ENCODE measurements around the gene FN3K.
"Not testable (repeated sequence)": the region's sequence is repeated elsewhere in the genome, so short reads cannot be mapped to it uniquely, and the experiment has no call there.

Gene FN3K

DNA sequence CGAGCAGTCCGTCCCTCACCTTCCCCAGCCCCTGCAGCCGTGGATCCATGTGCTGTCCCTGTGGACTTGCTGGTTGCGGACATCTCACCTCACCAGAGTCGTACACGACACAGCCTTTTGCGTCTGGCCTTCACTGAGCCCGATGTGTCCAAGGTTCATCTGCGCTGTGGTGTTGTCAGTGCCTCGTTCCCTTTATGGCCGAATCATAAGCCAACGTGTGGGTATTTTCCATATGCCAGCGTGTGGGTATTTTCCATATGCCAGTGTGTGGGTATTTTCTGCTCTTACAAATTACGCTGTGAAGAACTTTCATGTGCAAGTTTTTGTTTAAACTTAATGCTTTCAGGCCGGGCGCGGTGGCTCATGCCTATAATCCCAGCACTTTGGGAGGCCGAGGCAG lies 48.1 kb downstream of the FN3K start:
- no peak overlapping the region for H3K27ac ChIP-seq (ENCODE audit: low read depth, low read length)
- no peaks in the 10 kb centered on the region for H3K9me3 ChIP-seq (ENCODE audit: insufficient read depth, low read length)
- H3K36me3 ChIP-seq (ENCODE audit: low read length), result no peaks in the 10 kb centered on the region
- H3K4me2 ChIP-seq (ENCODE audit: low read depth, low read length, poor library complexity, severe bottlenecking), result no peak overlapping the region
- TF ChIP-seq, protein P1, sequence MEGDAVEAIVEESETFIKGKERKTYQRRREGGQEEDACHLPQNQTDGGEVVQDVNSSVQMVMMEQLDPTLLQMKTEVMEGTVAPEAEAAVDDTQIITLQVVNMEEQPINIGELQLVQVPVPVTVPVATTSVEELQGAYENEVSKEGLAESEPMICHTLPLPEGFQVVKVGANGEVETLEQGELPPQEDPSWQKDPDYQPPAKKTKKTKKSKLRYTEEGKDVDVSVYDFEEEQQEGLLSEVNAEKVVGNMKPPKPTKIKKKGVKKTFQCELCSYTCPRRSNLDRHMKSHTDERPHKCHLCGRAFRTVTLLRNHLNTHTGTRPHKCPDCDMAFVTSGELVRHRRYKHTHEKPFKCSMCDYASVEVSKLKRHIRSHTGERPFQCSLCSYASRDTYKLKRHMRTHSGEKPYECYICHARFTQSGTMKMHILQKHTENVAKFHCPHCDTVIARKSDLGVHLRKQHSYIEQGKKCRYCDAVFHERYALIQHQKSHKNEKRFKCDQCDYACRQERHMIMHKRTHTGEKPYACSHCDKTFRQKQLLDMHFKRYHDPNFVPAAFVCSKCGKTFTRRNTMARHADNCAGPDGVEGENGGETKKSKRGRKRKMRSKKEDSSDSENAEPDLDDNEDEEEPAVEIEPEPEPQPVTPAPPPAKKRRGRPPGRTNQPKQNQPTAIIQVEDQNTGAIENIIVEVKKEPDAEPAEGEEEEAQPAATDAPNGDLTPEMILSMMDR (IDR thresholded peaks at IDR 0.05; ENCODE audit: insufficient read depth, low read length, poor library complexity, severe bottlenecking), result no peak
- no peak for TF ChIP-seq EZH2phosphoT487 (conservative IDR thresholded peaks at IDR 0.05; ENCODE audit: low read length)
- no peak overlapping the region for H2AFZ ChIP-seq (ENCODE audit: low read depth, low read length, severe bottlenecking)
- no peaks in the 10 kb centered on the region for H3F3A ChIP-seq (ENCODE audit: insufficient read depth)
- no peaks in the 10 kb centered on the region for H3K79me2 ChIP-seq (ENCODE audit: insufficient read depth, low read length)
- no peaks in the 10 kb centered on the region for H4K20me1 ChIP-seq (ENCODE audit: low read depth, low read length)
- H3K9ac ChIP-seq (ENCODE audit: low read length), result no peak overlapping the region
- no peaks in the 10 kb centered on the region for H3K27me3 ChIP-seq (ENCODE audit: low read length)
- H3K9me2 ChIP-seq (replicated peaks; ENCODE audit: insufficient read depth, low read length), result no peaks in the 10 kb centered on the region
- no peak overlapping the region for H3K4me3 ChIP-seq (ENCODE audit: insufficient read depth, low read length, poor library complexity, severe bottlenecking)

DNA sequence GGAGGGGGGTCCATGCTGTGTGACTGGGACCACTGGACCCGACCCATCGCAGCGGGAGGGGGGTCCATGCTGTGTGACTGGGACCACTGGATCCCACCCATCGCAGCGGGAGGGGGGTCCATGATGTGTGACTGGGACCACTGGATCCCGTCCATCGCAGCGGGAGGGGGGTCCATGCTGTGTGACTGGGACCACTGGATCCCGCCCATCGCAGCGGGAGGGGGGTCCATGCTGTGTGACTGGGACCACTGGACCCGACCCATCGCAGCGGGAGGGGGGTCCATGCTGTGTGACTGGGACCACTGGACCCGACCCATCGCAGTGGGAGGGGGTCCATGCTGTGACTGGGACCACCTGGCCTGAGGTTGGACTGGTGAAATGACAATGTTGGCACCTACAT lies 50.2 kb downstream of the FN3K start:
- H3K9me2 ChIP-seq (replicated peaks; ENCODE audit: insufficient read depth, low read length); H4K20me1 ChIP-seq (ENCODE audit: low read depth, low read length); H3F3A ChIP-seq (ENCODE audit: insufficient read depth); H3K4me2 ChIP-seq (ENCODE audit: low read depth, low read length, poor library complexity, severe bottlenecking); H3K9me3 ChIP-seq (ENCODE audit: insufficient read depth, low read length); H3K27me3 ChIP-seq (ENCODE audit: low read length); H3K27ac ChIP-seq (ENCODE audit: low read depth, low read length); H3K9ac ChIP-seq (ENCODE audit: low read length); H3K79me2 ChIP-seq (ENCODE audit: insufficient read depth, low read length); H3K36me3 ChIP-seq (ENCODE audit: low read length); H2AFZ ChIP-seq (ENCODE audit: low read depth, low read length, severe bottlenecking); H3K4me3 ChIP-seq (ENCODE audit: insufficient read depth, low read length, poor library complexity, severe bottlenecking): not testable (repeated sequence)

DNA sequence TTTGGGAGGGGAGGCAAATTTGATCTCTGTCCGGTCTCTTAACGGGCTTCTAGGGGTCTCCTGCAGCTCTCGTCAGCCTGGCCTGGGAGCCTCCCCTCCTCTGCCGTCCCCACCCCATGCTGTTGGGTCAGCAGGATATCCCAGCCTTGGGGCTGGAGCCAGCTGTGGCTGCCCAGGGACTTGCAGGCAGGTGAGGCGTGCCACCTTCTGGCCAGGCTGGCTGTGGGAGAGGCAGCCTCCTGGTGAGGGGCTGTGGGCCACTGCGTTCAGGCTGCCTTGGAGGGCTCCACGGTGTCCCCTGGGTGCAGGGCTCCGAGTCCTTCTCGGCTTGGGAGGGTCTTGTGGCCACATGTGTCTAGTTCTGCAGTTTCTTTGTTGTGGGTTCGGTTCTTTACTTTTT lies 51.0 kb downstream of the FN3K start:
- Histone ChIP-seq H2AFZ (ENCODE audit: low read depth, low read length, severe bottlenecking) (no peak overlapping the region), H3K36me3 (ENCODE audit: low read length) (no peaks in the 10 kb centered on the region), H3K9ac (ENCODE audit: low read length) (no peak overlapping the region), H3K9me3 (ENCODE audit: insufficient read depth, low read length) (no peaks in the 10 kb centered on the region), H3F3A (ENCODE audit: insufficient read depth) (no peaks in the 10 kb centered on the region), H3K79me2 (ENCODE audit: insufficient read depth, low read length) (no peaks in the 10 kb centered on the region; the same call in 1 of the 2 replicates), H3K4me2 (ENCODE audit: low read depth, low read length, poor library complexity, severe bottlenecking) (no peak overlapping the region), H3K9me2 (replicated peaks; ENCODE audit: insufficient read depth, low read length) (no peaks in the 10 kb centered on the region), H3K27ac (ENCODE audit: low read depth, low read length) (no peak overlapping the region), H4K20me1 (ENCODE audit: low read depth, low read length) (no peaks in the 10 kb centered on the region), H3K27me3 (ENCODE audit: low read length) (no peaks in the 10 kb centered on the region), H3K4me3 (ENCODE audit: insufficient read depth, low read length, poor library complexity, severe bottlenecking) (no peak overlapping the region)
- TF ChIP-seq, protein P1 (IDR thresholded peaks at IDR 0.05; ENCODE audit: insufficient read depth, low read length, poor library complexity, severe bottlenecking), result no peak
- no peak for TF ChIP-seq EZH2phosphoT487 (conservative IDR thresholded peaks at IDR 0.05; ENCODE audit: low read length)

DNA sequence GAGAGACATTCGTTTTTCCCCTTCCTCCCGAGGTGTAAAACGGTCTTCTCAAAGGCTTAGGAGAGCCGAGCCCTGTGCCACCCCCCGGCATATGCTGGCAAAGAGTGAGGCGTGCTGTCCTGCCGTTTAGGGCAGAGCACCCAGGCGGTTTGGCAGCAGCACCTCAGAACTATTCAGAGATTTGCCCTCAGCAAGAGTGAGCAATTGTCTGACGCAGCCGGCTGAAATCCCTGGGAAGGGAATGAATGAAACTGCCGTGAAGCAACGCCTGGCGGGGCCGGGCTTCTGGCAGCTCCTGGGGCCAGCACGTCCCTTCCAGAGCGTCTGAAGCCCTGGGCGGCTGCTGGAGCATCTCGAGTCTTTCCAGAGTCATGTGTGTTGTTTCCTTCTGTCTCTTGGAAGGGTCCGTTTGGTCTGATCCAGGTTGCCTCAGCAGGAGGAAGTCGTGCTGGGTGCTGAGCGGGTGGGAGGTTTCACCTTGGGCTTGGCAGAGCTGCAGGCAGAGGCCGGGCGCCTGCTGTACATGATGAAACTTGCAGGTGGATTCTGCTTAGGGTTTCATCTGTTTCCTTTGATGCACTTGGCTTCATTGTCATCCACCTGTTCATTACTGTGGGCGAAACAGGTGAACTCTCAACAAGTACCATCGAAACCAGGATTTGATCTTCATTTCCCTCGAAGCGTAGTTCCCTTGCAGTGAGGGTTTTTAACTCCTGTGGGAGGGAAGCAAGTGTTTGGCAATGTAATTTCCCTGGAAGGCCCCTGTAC lies 51.9 kb downstream of the FN3K start:
- no peaks in the 10 kb centered on the region for H3F3A ChIP-seq (ENCODE audit: insufficient read depth)
- H3K9ac ChIP-seq (ENCODE audit: low read length), result no peak overlapping the region
- H3K4me3 ChIP-seq (ENCODE audit: insufficient read depth, low read length, poor library complexity, severe bottlenecking), result no peak overlapping the region
- no peaks in the 10 kb centered on the region for H3K36me3 ChIP-seq (ENCODE audit: low read length)
- no peaks in the 10 kb centered on the region for H3K27me3 ChIP-seq (ENCODE audit: low read length)
- no peak overlapping the region for H3K27ac ChIP-seq (ENCODE audit: low read depth, low read length)
- H2AFZ ChIP-seq (ENCODE audit: low read depth, low read length, severe bottlenecking), result no peak overlapping the region
- no peaks in the 10 kb centered on the region; the same call in 1 of the 2 replicates for H3K79me2 ChIP-seq (ENCODE audit: insufficient read depth, low read length)
- no peak overlapping the region for H3K4me2 ChIP-seq (ENCODE audit: low read depth, low read length, poor library complexity, severe bottlenecking)
- H3K9me2 ChIP-seq (replicated peaks; ENCODE audit: insufficient read depth, low read length), result no peaks in the 10 kb centered on the region
- H3K9me3 ChIP-seq (ENCODE audit: insufficient read depth, low read length), result no peaks in the 10 kb centered on the region
- TF ChIP-seq EZH2phosphoT487 (conservative IDR thresholded peaks at IDR 0.05; ENCODE audit: low read length), result no peak
- TF ChIP-seq, protein P1 (IDR thresholded peaks at IDR 0.05; ENCODE audit: insufficient read depth, low read length, poor library complexity, severe bottlenecking), result no peak
- no peaks in the 10 kb centered on the region for H4K20me1 ChIP-seq (ENCODE audit: low read depth, low read length)
